K562 (cell line): ENCODE measurements around the gene RNASEH2A. TPM values are rescaled to one million over a fixed set of nuclear protein-coding genes. Genes with fewer than 3 reads are reported as not detected.

Experiments
- BDP1 ChIP-seq: IDR thresholded peaks from 3 replicates; pipeline ENCODE4 v1.6.1; 2011; ENCODE audit not compliant: insufficient read length, insufficient read depth
- CLOCK ChIP-seq: fragments of 250-450 bp; sonication (Bioruptor Pico); IDR thresholded peaks from 2 replicates; pipeline ENCODE4 v1.4.0; 2020; ENCODE audit warnings: mild to moderate bottlenecking, moderate library complexity, borderline replicate concordance
- CREM ChIP-seq: IDR thresholded peaks from 2 replicates; pipeline ENCODE4 v1.6.1; 2014; ENCODE audit warnings: antibody characterized with exemption, low read depth
- FOSL1 ChIP-seq: fragments of 200-800 bp; sonication (Bioruptor generic); conservative IDR thresholded peaks from 2 replicates; pipeline ENCODE4 v1.6.1; 2016; ENCODE audit warnings: missing genetic modification characterization, missing compliant biosample characterization
- FOXJ2 ChIP-seq: fragments of 200-800 bp; sonication (Bioruptor generic); IDR thresholded peaks from 2 replicates; pipeline ENCODE4 v1.6.1; 2016; ENCODE audit warnings: missing genetic modification characterization, missing compliant biosample characterization
- FOXM1 ChIP-seq, 2 experiments: fragments of 450-650 bp in 1 of 2; sonication (generic) in 1 of 2; formaldehyde crosslinking in 1 of 2; IDR thresholded peaks; 2 replicates each; pipeline versions ENCODE4 v1.6.1 to v1.9.0; 2017 to 2022; ENCODE audit warnings: low read depth in 2 of 2, mild to moderate bottlenecking in 2 of 2, missing genetic modification reagents in 1 of 2, moderate library complexity in 1 of 2
- GTF2F1 ChIP-seq: IDR thresholded peaks from 2 replicates; pipeline ENCODE4 v1.6.1; 2011; ENCODE audit warnings: low read depth, low read length, improper control_type of control experiment
- HINFP ChIP-seq: fragments of 450-650 bp; conservative IDR thresholded peaks from 2 replicates; pipeline ENCODE4 v1.6.1; 2016; ENCODE audit warnings: missing genetic modification characterization, low read depth, mild to moderate bottlenecking, control low read depth, missing compliant biosample characterization
- HMGXB4 ChIP-seq: sonication (generic); formaldehyde crosslinking; IDR thresholded peaks from 2 replicates; pipeline ENCODE4 v1.8.1; 2023; ENCODE audit warnings: mild to moderate bottlenecking, missing genetic modification reagents
- STAG1 ChIP-seq: sonication (generic); formaldehyde crosslinking; IDR thresholded peaks from 2 replicates; pipeline ENCODE4 v1.5.0; 2020; ENCODE audit warnings: missing genetic modification reagents, borderline replicate concordance
- TBL1XR1 ChIP-seq, 2 experiments: IDR thresholded peaks; 2 replicates each; pipeline ENCODE4 v1.6.1; 2012; ENCODE audit warnings: improper control_type of control experiment in 2 of 2, low read length in 2 of 2, mild to moderate bottlenecking in 1 of 2
- U2AF2 ChIP-seq: fragments of 200-400 bp; formaldehyde crosslinking; optimal IDR thresholded peaks from 2 replicates; pipeline ENCODE3; 2017; ENCODE audit warnings: low read depth, mild to moderate bottlenecking, low read length
- USF2 ChIP-seq: sonication (generic); formaldehyde crosslinking; IDR thresholded peaks from 2 replicates; pipeline ENCODE4 v1.5.0; 2020; ENCODE audit warnings: missing genetic modification reagents
- ZBTB34 ChIP-seq: fragments of 250-450 bp; sonication (Bioruptor Pico); IDR thresholded peaks from 2 replicates; pipeline ENCODE4 v1.8.0; 2021; ENCODE audit warnings: mild to moderate bottlenecking, moderate library complexity
- ZNF12 ChIP-seq: sonication (generic); formaldehyde crosslinking; IDR thresholded peaks from 2 replicates; pipeline ENCODE4 v1.4.0; 2020; ENCODE audit warnings: mild to moderate bottlenecking, missing genetic modification reagents
- ZNF232 ChIP-seq: sonication (generic); formaldehyde crosslinking; IDR thresholded peaks from 2 replicates; pipeline ENCODE4 v1.8.0; 2022; ENCODE audit warnings: mild to moderate bottlenecking, missing genetic modification reagents
- ZNF507 ChIP-seq: conservative IDR thresholded peaks from 2 replicates; pipeline ENCODE4 v1.6.1; 2017; ENCODE audit warnings: missing genetic modification characterization, missing compliant biosample characterization
- ZNF644 ChIP-seq: fragments of 200-800 bp; sonication (Bioruptor generic); IDR thresholded peaks from 2 replicates; pipeline ENCODE4 v1.6.1; 2016; ENCODE audit warnings: low read depth, missing genetic modification characterization, missing compliant biosample characterization
- ZNF76 ChIP-seq: fragments of 250-450 bp; sonication (Bioruptor Pico); IDR thresholded peaks from 2 replicates; pipeline ENCODE4 v1.4.0; 2020; ENCODE audit warnings: mild to moderate bottlenecking, moderate library complexity, borderline replicate concordance
- ZZZ3 ChIP-seq: fragments of 450-650 bp; IDR thresholded peaks from 2 replicates; pipeline ENCODE4 v1.6.1; 2016; ENCODE audit warnings: antibody characterized with exemption, mild to moderate bottlenecking, moderate library complexity
- polyA plus RNA-seq, 8 experiments: library from polyadenylated mRNA; depleted of rRNA in 4 of 8; stranded (reverse) in 5 of 8; unstranded in 3 of 8; fragments of >200 nt; fragmentation: Nextera tagmentation in 2 of 8; fragmentation: Illumina TruSeq in 1 of 8; extraction: Ambion mirVana in 2 of 8; extraction: Trizol in 1 of 8; gene quantifications; 2 replicates each; pipeline versions ENCODE4 v1.2.1 to v1.2.3, GENCODE V29; 2011 to 2014; ENCODE audit warnings: inconsistent platforms in 1 of 8, missing spikeins in 1 of 8
- total RNA-seq, 7 experiments: library from RNA; depleted of rRNA in 6 of 7; stranded (reverse); fragments of >200 nt in 6 of 7; fragmentation: Illumina TruSeq in 2 of 7; extraction: Trizol in 2 of 7; gene quantifications; 2 replicates each; pipeline versions ENCODE4 v1.2.1 to v1.2.3, GENCODE V29; 2011 to 2021; ENCODE audit warnings: low replicate concordance in 1 of 7

RNASEH2A gene
- total and polyA plus RNA-seq, 9 of the 15 experiments (the other 6 are each of a cell fraction or from before 2014, with no cell fraction given), result 22.3 to 78.0 (median 61.7) TPM

- TF ChIP-seq FOSL1 (tag), result no peak
- TF ChIP-seq ZNF12 (CRISPR knock-in tag), result no peak
- TF ChIP-seq ZNF644 (tag), result no peak
- no peak for TF ChIP-seq FOXJ2
- no peak for TF ChIP-seq CREM
- TF ChIP-seq STAG1 (CRISPR knock-in tag), result no peak
- no peak; a peak in 1 of 4 replicates for TF ChIP-seq TBL1XR1 (IDR thresholded peaks at IDR 0.05; ENCODE audit: low read length in 2 of 2)
- no peak for TF ChIP-seq CLOCK (CRISPR knock-in tag)
- TF ChIP-seq ZNF507 (tag), result no peak
- no peak for TF ChIP-seq HINFP
- no peak for TF ChIP-seq BDP1
- no peak for TF ChIP-seq ZZZ3
- TF ChIP-seq ZNF232 (CRISPR knock-in tag), result no peak
- TF ChIP-seq HMGXB4 (CRISPR knock-in tag), result no peak
- no peak for TF ChIP-seq FOXM1 (IDR thresholded peaks at IDR 0.05; ENCODE audit: low read depth)
- no peak for TF ChIP-seq FOXM1 (CRISPR knock-in tag; IDR thresholded peaks at IDR 0.05; ENCODE audit: low read depth)
- no peak for TF ChIP-seq ZBTB34 (CRISPR knock-in tag)
- TF ChIP-seq GTF2F1, result no peak
- no peak for TF ChIP-seq U2AF2
- no peak for TF ChIP-seq ZNF76 (CRISPR knock-in tag)
- TF ChIP-seq USF2 (CRISPR knock-in tag), result no peak
These were observed 17.7 kb upstream of the RNASEH2A start (continued) for GRCh38 chr19:12788682-12789097.
